Breast epithelium (tissue), 4 donors: ENCODE measurements around the gene PTPRH. TPM values are rescaled to one million over a fixed set of nuclear protein-coding genes. Genes with fewer than 3 reads are reported as not detected.

Experiments used
- DNase-seq, 2 donors: peaks; one replicate each; pipeline ENCODE4 v3.0.0-alpha.2; 2019; ENCODE audit warnings: low spot score in 2 of 2
- H3K27ac ChIP-seq, 2 donors: fragments of 200-600 bp; sonication (generic) in 1 of 2; one replicate each; pipeline ENCODE4 v1.5.1; 2016 to 2019; ENCODE audit warnings: mild to moderate bottlenecking in 1 of 2
- H3K27me3 ChIP-seq, 2 donors: fragments of 200-600 bp; sonication (generic) in 1 of 2; one replicate each; pipeline versions ENCODE4 v1.5.1 to v1.6.0; 2017 to 2019; ENCODE audit warnings: control low read depth in 1 of 2, mild to moderate bottlenecking in 1 of 2
- H3K36me3 ChIP-seq: fragments of 200-600 bp; one replicate; pipeline ENCODE4 v1.5.1; 2019
- H3K4me1 ChIP-seq, 2 donors: fragments of 200-600 bp; sonication (generic); one replicate each; pipeline ENCODE4 v1.5.1; 2016 to 2019; ENCODE audit warnings: control low read depth in 1 of 2
- H3K4me3 ChIP-seq, 3 donors: fragments of 200-600 bp; sonication (generic); 1 replicate in 2 of 3; 2 replicates in 1 of 3; pipeline ENCODE4 v1.5.1; 2016 to 2019; ENCODE audit warnings: mild to moderate bottlenecking in 3 of 3, moderate library complexity in 2 of 3
- H3K9me3 ChIP-seq, 2 donors: fragments of 200-600 bp; sonication (generic) in 1 of 2; one replicate each; pipeline ENCODE4 v1.5.1; 2016 to 2019; ENCODE audit warnings: control low read depth in 1 of 2
- POLR2A ChIP-seq: fragments of 450-650 bp; IDR thresholded peaks from one replicate; pipeline ENCODE4 v1.6.1; 2016; ENCODE audit warnings: antibody characterized with exemption, mild to moderate bottlenecking, moderate library complexity
- POLR2AphosphoS5 ChIP-seq, 3 donors: sonication (generic); formaldehyde crosslinking; IDR thresholded peaks; one replicate each; pipeline ENCODE4 v1.6.1; 2017; ENCODE audit warnings: antibody characterized with exemption in 3 of 3
- intact Hi-C: fragments of 100-400 bp; cut with DNase I; formaldehyde crosslinking; loops from one replicate; pipeline ENCODE4 v1.15.1; 2023; ENCODE audit warnings: low total_unique reads
- total RNA-seq, 3 donors: library from RNA; depleted of rRNA; stranded (reverse); fragments of >200 nt; gene quantifications; one replicate each; pipeline ENCODE4 v1.1.0, GENCODE V29; 2016
- TF ChIP-seq, protein P1 (sequence below), 3 donors: fragments of 450-650 bp; IDR thresholded peaks; one replicate each; pipeline ENCODE4 v1.5.1; 2016 to 2017; ENCODE audit warnings: antibody characterized with exemption in 3 of 3, mild to moderate bottlenecking in 3 of 3, moderate library complexity in 3 of 3

Gene PTPRH
- total RNA-seq, 3 donors from 2014 or later = 0.73 to 10.2 (median 2.1) TPM

DNA sequence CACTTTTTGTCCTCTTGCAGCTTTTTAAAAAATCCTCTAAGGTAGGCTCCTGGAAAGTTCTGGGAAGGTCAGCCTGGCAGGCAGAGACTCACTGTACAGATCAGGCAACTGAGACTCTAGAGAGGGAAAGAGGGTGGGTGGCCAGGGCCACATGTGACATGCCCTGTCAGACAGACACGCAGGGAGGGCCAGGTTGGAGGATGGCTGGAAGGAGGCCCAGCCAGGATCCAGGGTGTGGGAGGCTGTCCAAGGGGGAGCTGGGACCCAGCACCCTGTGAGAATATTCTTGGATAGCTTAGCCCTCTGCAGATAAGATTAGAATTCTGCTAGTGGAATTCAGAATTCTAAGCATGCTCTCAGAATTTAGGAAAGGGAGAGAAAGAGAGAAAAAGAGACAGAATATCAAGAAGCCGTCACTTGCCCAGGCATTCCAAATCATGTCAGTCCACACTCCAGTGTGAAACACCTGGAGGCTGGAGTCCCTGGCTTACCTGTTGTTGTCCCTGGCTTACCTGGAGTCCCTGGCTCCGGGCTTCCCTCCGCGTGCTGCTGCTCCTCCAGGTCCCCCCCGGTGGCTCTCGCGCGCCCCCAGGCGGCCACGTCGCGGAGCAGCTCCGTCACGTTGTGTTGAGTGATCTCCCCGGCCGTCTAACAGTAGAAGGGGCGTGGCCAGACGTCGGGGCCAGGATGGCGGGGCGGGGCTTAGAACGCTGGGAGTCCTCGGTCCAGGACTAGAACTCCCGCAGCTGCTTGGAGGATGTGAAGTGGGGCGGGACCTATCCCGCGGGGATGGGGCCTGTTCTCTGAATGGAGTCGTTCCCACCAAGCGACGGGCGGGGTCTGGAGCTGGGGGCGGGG lies 48.9 kb downstream of the PTPRH start:
- Histone ChIP-seq H3K27ac (no peak overlapping the region), H3K4me3 (peak overlapping the region in 1 of 3 donors; percentile 39), H3K4me1 (no peaks in the 10 kb centered on the region), H3K9me3 (no peaks in the 10 kb centered on the region), H3K36me3 (no peaks in the 10 kb centered on the region), H3K27me3 (peaks cover 8 to 57% of the 10 kb centered on the region in 2 donors)
- intact Hi-C loops = no loop called here
- TF ChIP-seq, protein P1, sequence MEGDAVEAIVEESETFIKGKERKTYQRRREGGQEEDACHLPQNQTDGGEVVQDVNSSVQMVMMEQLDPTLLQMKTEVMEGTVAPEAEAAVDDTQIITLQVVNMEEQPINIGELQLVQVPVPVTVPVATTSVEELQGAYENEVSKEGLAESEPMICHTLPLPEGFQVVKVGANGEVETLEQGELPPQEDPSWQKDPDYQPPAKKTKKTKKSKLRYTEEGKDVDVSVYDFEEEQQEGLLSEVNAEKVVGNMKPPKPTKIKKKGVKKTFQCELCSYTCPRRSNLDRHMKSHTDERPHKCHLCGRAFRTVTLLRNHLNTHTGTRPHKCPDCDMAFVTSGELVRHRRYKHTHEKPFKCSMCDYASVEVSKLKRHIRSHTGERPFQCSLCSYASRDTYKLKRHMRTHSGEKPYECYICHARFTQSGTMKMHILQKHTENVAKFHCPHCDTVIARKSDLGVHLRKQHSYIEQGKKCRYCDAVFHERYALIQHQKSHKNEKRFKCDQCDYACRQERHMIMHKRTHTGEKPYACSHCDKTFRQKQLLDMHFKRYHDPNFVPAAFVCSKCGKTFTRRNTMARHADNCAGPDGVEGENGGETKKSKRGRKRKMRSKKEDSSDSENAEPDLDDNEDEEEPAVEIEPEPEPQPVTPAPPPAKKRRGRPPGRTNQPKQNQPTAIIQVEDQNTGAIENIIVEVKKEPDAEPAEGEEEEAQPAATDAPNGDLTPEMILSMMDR (IDR thresholded peaks at IDR 0.05) = peak; percentile 14 to 64 (median 55)
- TF ChIP-seq POLR2AphosphoS5 (IDR thresholded peaks at IDR 0.05) (no peak), POLR2A (no peak)
- peak; percentile 58 to 79 for DNase-seq

DNA sequence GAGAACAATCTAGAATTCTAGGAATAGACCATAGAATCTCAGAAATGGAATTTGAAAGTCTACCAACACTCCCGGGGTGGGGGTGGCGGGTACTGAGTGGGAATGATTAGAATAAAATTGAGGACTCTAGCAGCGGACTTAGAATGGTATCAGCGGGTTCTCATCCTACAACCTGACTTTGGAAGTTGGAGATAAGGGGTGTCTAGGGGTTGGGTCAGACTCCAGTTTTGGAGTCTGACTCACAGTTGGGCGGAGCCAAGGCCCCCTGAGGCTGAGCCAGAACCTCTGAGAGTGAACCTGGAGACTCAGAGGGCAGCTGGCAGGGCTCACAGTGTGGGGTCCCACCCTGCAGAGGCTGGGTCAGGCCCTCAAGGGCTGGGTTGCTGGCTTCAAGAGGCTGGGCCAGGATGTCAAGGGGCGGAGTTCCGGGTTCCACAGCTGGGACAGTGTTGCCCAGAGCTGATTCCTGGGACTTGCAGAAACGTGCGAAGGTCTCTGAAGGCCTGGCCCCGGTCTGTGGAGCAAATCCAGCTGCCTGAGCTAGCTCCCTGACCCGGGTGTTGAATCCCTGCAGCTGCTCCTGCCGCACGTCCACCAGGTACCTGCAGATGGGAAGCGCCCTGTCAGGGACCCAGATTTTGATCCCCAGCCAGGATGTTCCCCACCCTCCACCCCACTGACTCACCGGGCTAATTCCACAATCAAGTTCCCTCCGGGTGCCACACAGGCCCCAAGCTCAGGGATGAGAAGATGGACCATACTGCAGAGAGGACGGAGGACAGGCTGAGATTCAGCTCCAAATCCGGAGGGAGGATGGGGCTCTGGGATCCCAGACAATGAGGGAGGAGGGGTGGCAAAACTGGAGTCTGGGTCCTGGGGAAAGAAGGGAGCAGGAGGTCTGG lies 50.2 kb downstream of the PTPRH start:
- no peak for TF ChIP-seq POLR2AphosphoS5 (IDR thresholded peaks at IDR 0.05)
- TF ChIP-seq, protein P1 (IDR thresholded peaks at IDR 0.05) = no peak
- TF ChIP-seq POLR2A = no peak
- Histone ChIP-seq H3K27me3 (peaks cover 8 to 64% of the 10 kb centered on the region in 2 donors), H3K4me3 (no peak overlapping the region), H3K4me1 (no peaks in the 10 kb centered on the region), H3K9me3 (no peaks in the 10 kb centered on the region), H3K27ac (no peak overlapping the region), H3K36me3 (no peaks in the 10 kb centered on the region)
- intact Hi-C loops = no loop called here
- no peak for DNase-seq

DNA sequence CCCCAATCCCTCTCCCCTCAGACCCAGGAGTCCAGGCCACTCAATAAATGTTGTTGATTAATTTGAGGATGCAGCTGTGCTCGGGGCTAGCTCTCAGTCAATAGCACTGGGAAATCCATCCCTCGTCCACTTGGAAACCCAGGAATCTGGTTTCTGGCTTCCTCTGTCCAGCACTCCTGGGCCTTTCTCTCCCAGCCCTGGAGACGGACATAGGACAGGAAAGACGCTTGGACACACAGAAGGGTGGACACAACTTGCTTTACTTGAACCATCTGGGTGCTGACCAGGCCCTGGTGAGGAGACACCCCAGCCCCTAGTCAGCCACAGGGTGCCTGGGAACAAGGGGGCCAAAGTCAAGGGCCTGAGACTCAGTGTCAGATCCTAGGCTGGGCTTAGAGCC lies 50.9 kb downstream of the PTPRH start:
- intact Hi-C loops = no loop called here

DNA sequence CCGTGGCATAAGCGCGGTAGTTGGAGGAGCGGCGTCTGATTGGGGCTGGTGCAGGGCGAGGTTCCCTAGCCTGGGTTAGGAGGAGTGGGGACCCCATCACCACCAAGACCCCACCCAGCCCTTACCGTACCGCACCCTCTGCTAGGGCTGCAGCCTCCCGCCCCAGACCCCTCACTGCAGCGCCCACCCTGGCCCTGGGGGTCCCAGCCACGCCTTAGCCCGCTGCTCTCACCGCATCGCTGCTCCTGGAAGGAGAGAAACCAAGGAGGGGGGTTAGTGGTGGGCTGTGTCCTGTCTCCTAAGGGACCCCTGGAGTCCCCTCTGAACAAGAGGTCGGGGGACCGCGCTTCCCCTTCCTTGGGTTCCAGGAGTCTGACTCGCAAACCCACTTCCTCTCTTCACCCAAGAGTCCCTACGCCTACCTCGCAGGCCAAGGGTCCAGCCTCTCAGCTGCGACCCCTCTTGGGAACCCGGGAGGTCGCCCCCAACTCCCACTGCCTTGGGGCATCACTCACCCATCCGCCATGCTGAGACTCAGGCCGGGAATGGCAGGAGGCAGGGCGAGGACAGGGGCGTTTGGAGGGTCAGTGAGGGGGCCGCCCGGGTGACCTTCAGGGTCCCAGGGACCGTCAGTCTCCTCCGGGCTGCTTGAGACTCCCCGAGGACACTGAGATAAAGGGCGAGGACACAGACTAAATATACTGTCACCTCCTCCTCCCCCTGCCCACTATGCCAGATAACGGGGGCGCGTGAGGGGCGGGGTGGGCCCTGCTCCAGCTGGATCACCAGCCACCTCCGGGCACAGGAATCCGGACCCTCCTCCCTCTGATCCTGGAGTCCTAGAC lies 52.0 kb downstream of the PTPRH start, which contains the start of gene TNNI3:
TSS of gene TNNI3 (minus strand) at position 669 of the 845 bp plus-strand sequence. CDS start at position 526, 143 bp downstream.
- intact Hi-C loops = no loop called here
- peak within 1 kb of the TSS in 1 of 3 donors; percentile 52 for H3K4me3 ChIP-seq
- TF ChIP-seq POLR2A (no peak), POLR2AphosphoS5 (IDR thresholded peaks at IDR 0.05) (no peak)
- TF ChIP-seq, protein P1 (IDR thresholded peaks at IDR 0.05) = no peak

More for the DNA sequence above, 50.9 kb downstream of the PTPRH start:
- Histone ChIP-seq H3K4me3 (no peak overlapping the region), H3K9me3 (no peaks in the 10 kb centered on the region), H3K36me3 (no peaks in the 10 kb centered on the region), H3K27ac (no peak overlapping the region), H3K4me1 (no peaks in the 10 kb centered on the region), H3K27me3 (peaks cover 8 to 67% of the 10 kb centered on the region in 2 donors)
- TF ChIP-seq POLR2AphosphoS5 (IDR thresholded peaks at IDR 0.05) = no peak
- TF ChIP-seq, protein P1 (IDR thresholded peaks at IDR 0.05) = no peak
- TF ChIP-seq POLR2A = no peak
- DNase-seq = no peak

More for the DNA sequence above, 52.0 kb downstream of the PTPRH start, which contains the start of gene TNNI3:
- DNase-seq = no peak
- no peaks in the 10 kb centered on the region for H3K4me1 ChIP-seq
- no peaks in the 10 kb centered on the region for H3K9me3 ChIP-seq
- H3K27me3 ChIP-seq = peaks cover 8 to 60% of the 10 kb centered on the region in 2 donors
- no peaks in the 10 kb centered on the region for H3K36me3 ChIP-seq
- no peak within 1 kb of the TSS for H3K27ac ChIP-seq
